Neural progenitor cell (in vitro differentiated cells): ENCODE measurements around the gene PM20D1. TPM values are rescaled to one million over a fixed set of nuclear protein-coding genes. Genes with fewer than 3 reads are reported as not detected.

ENCODE experiments used
- DNase-seq: peaks from one replicate; pipeline ENCODE4 v3.0.0-alpha.2; 2016; ENCODE audit warnings: low spot score
- H2AFZ ChIP-seq: fragments of 200-600 bp; sonication (generic); replicated peaks from 2 replicates; pipeline ENCODE4 v1.6.1; 2016; ENCODE audit warnings: antibody characterized with exemption
- H3F3A ChIP-seq: fragments of 200-600 bp; sonication (generic); 2 replicates; pipeline ENCODE4 v1.6.1; 2016; ENCODE audit warnings: antibody characterized with exemption, low read depth
- H3K27ac ChIP-seq: fragments of 200-600 bp; sonication (generic); 2 replicates; pipeline ENCODE4 v1.5.1; 2016; ENCODE audit warnings: mild to moderate bottlenecking
- H3K27me3 ChIP-seq: fragments of 200-600 bp; sonication (generic); 2 replicates; pipeline ENCODE4 v1.6.1; 2016; ENCODE audit warnings: mild to moderate bottlenecking, moderate library complexity
- H3K36me3 ChIP-seq: fragments of 200-600 bp; sonication (generic); 2 replicates; pipeline ENCODE4 v1.5.1; 2016
- H3K4me1 ChIP-seq: fragments of 200-600 bp; sonication (generic); 2 replicates; pipeline ENCODE4 v1.6.1; 2016; ENCODE audit warnings: mixed run types
- H3K4me2 ChIP-seq: fragments of 200-600 bp; sonication (generic); 2 replicates; pipeline ENCODE4 v1.6.1; 2016
- H3K4me3 ChIP-seq: fragments of 200-600 bp; sonication (generic); 2 replicates; pipeline ENCODE4 v1.5.1; 2016
- H3K79me2 ChIP-seq: fragments of 200-600 bp; sonication (generic); 2 replicates; pipeline ENCODE4 v1.6.1; 2016; ENCODE audit warnings: low read depth
- H3K9ac ChIP-seq: fragments of 200-600 bp; sonication (generic); 2 replicates; pipeline ENCODE4 v1.6.1; 2016
- H3K9me3 ChIP-seq: fragments of 200-600 bp; sonication (generic); 2 replicates; pipeline ENCODE4 v1.5.1; 2016; ENCODE audit warnings: low read depth
- H4K20me1 ChIP-seq: fragments of 200-600 bp; sonication (generic); 2 replicates; pipeline ENCODE4 v1.6.1; 2016; ENCODE audit warnings: low read depth
- H3K27ac Mint-ChIP-seq: 3 replicates; pipeline ENCODE4 v1.8.0; 2021; ENCODE audit warnings: mixed read lengths
- H3K27me3 Mint-ChIP-seq: 2 replicates; pipeline ENCODE4 v1.8.0; 2022; ENCODE audit warnings: low read depth, mild to moderate bottlenecking, inconsistent platforms, moderate library complexity, mixed read lengths; ENCODE audit not compliant: insufficient read depth
- H3K36me3 Mint-ChIP-seq: 3 replicates; pipeline ENCODE4 v1.8.0; 2021; ENCODE audit warnings: mixed read lengths
- H3K4me1 Mint-ChIP-seq: 3 replicates; pipeline ENCODE4 v1.8.0; 2021; ENCODE audit warnings: mixed read lengths
- H3K4me3 Mint-ChIP-seq: 3 replicates; pipeline ENCODE4 v1.8.0; 2021; ENCODE audit warnings: mild to moderate bottlenecking, moderate library complexity, mixed read lengths
- H3K9me3 Mint-ChIP-seq: 3 replicates; pipeline ENCODE4 v1.8.0; 2020; ENCODE audit warnings: mixed read lengths
- CTCF ChIP-seq: fragments of 200-600 bp; sonication (generic); IDR thresholded peaks from 2 replicates; pipeline ENCODE4 v1.5.1; 2017; ENCODE audit warnings: antibody characterized with exemption, mild to moderate bottlenecking
- EZH2 ChIP-seq: fragments of 200-600 bp; sonication (generic); IDR thresholded peaks from 2 replicates; pipeline ENCODE4 v1.6.1; 2017; ENCODE audit warnings: antibody characterized with exemption, mild to moderate bottlenecking, moderate library complexity
- EZH2phosphoT487 ChIP-seq: fragments of 200-600 bp; sonication (generic); IDR thresholded peaks from 2 replicates; pipeline ENCODE4 v1.6.1; 2017; ENCODE audit warnings: antibody characterized with exemption
- total RNA-seq: library from RNA; depleted of rRNA; stranded (reverse); fragments of >200 nt; gene quantifications from 2 replicates; pipeline ENCODE4 v1.2.3, GENCODE V29; 2015; ENCODE audit warnings: low replicate concordance

Gene PM20D1
- total RNA-seq, 1 donor from 2014 or later: not detected

- TF ChIP-seq CTCF (no peak), EZH2phosphoT487 (no peak), EZH2 (no peak)
- no peaks in the 10 kb centered on the region for H3K36me3 ChIP-seq
- Mint-ChIP-seq H3K36me3 (peaks cover 5% of the 10 kb centered on the region), H3K4me3 (no peak overlapping the region), H3K9me3 (peaks cover 9% of the 10 kb centered on the region), H3K27me3 (no peaks in the 10 kb centered on the region), H3K27ac (no peak overlapping the region), H3K4me1 (peaks cover 20% of the 10 kb centered on the region)
- no peak overlapping the region for H2AFZ ChIP-seq
- H3K9ac ChIP-seq: no peak overlapping the region
- no peak for DNase-seq
- no peaks in the 10 kb centered on the region for H3K27me3 ChIP-seq
- peaks cover 18% of the 10 kb centered on the region for H3K4me1 ChIP-seq
- peaks cover 12% of the 10 kb centered on the region for H4K20me1 ChIP-seq
- H3F3A ChIP-seq: peaks cover 15% of the 10 kb centered on the region
- no peak overlapping the region for H3K4me3 ChIP-seq
- no peak overlapping the region for H3K27ac ChIP-seq
- H3K4me2 ChIP-seq: no peak overlapping the region
- H3K9me3 ChIP-seq: no peaks in the 10 kb centered on the region
- peaks cover 8% of the 10 kb centered on the region for H3K79me2 ChIP-seq
Observed at GRCh38 chr1:205822397-205822796, 27.5 kb downstream of the PM20D1 start.

- H3K4me3 Mint-ChIP-seq: no peak overlapping the region
- no peak for DNase-seq
- no peak overlapping the region for H3K27ac ChIP-seq
Observed at GRCh38 chr1:205817988-205818387, 31.9 kb downstream of the PM20D1 start.

GRCh38 chr1:205817364-205817763, 32.6 kb downstream of the PM20D1 start:
- H3K79me2 ChIP-seq: peaks cover 7% of the 10 kb centered on the region
- Mint-ChIP-seq H3K4me1 (peaks cover 17% of the 10 kb centered on the region), H3K36me3 (peaks cover 5% of the 10 kb centered on the region), H3K9me3 (no peaks in the 10 kb centered on the region), H3K27ac (no peak overlapping the region), H3K27me3 (peaks cover 2% of the 10 kb centered on the region), H3K4me3 (no peak overlapping the region)
- no peaks in the 10 kb centered on the region for H3K36me3 ChIP-seq
- no peak overlapping the region for H2AFZ ChIP-seq
- peaks cover 14% of the 10 kb centered on the region for H3K27me3 ChIP-seq
- no peak overlapping the region for H3K9ac ChIP-seq
- H4K20me1 ChIP-seq: no peaks in the 10 kb centered on the region
- no peak for DNase-seq
- no peak overlapping the region for H3K4me2 ChIP-seq
- H3K4me3 ChIP-seq: no peak overlapping the region
- peaks cover 8% of the 10 kb centered on the region for H3K4me1 ChIP-seq
- no peak for TF ChIP-seq EZH2phosphoT487
- TF ChIP-seq EZH2: no peak
- no peak for TF ChIP-seq CTCF
- no peaks in the 10 kb centered on the region for H3K9me3 ChIP-seq
- no peak overlapping the region for H3K27ac ChIP-seq
- peaks cover under 1% of the 10 kb centered on the region for H3F3A ChIP-seq

More at GRCh38 chr1:205817988-205818387, 31.9 kb downstream of the PM20D1 start:
- peaks cover 7% of the 10 kb centered on the region for H3K79me2 ChIP-seq
- peaks cover 2% of the 10 kb centered on the region for H3K27me3 Mint-ChIP-seq
- peaks cover 7% of the 10 kb centered on the region for H3K36me3 Mint-ChIP-seq
- no peaks in the 10 kb centered on the region for H4K20me1 ChIP-seq
- peaks cover 8% of the 10 kb centered on the region for H3K4me1 ChIP-seq
- H3K36me3 ChIP-seq: no peaks in the 10 kb centered on the region
- H2AFZ ChIP-seq: no peak overlapping the region
- no peaks in the 10 kb centered on the region for H3F3A ChIP-seq
- no peaks in the 10 kb centered on the region for H3K9me3 ChIP-seq
- H3K4me2 ChIP-seq: no peak overlapping the region
- peaks cover 14% of the 10 kb centered on the region for H3K27me3 ChIP-seq
- no peak overlapping the region for H3K27ac Mint-ChIP-seq
- H3K4me3 ChIP-seq: no peak overlapping the region
- peaks cover 4% of the 10 kb centered on the region for H3K9me3 Mint-ChIP-seq
- no peak overlapping the region for H3K9ac ChIP-seq
- H3K4me1 Mint-ChIP-seq: peaks cover 16% of the 10 kb centered on the region
- TF ChIP-seq EZH2phosphoT487: no peak

GRCh38 chr1:205813755-205814058, 36.2 kb downstream of the PM20D1 start:
- H3K4me1 Mint-ChIP-seq: peaks cover 41% of the 10 kb centered on the region
- DNase-seq: no peak
- TF ChIP-seq EZH2phosphoT487 (no peak), CTCF (no peak)

More at GRCh38 chr1:205813755-205814058, 36.2 kb downstream of the PM20D1 start:
- Histone ChIP-seq H3K4me2 (peak overlapping the region; percentile 82), H3K9ac (no peak overlapping the region), H3F3A (peaks cover 9% of the 10 kb centered on the region), H3K79me2 (peaks cover 20% of the 10 kb centered on the region), H3K4me1 (peaks cover 24% of the 10 kb centered on the region), H3K9me3 (no peaks in the 10 kb centered on the region), H3K27ac (no peak overlapping the region), H4K20me1 (peaks cover 11% of the 10 kb centered on the region), H3K36me3 (no peaks in the 10 kb centered on the region), H2AFZ (peak overlapping the region; percentile 90), H3K4me3 (peak overlapping the region; percentile 79), H3K27me3 (peaks cover 14% of the 10 kb centered on the region)
- H3K27ac Mint-ChIP-seq: peak overlapping the region; percentile 73
- H3K9me3 Mint-ChIP-seq: no peaks in the 10 kb centered on the region
- peak overlapping the region; percentile 93 for H3K4me3 Mint-ChIP-seq
- H3K36me3 Mint-ChIP-seq: peaks cover 19% of the 10 kb centered on the region
- H3K27me3 Mint-ChIP-seq: peaks cover 2% of the 10 kb centered on the region
